ENCODE results near the gene RAB11FIP3.

Gene RAB11FIP3

GRCh38 chr16:379183-379960 is 46.1 kb upstream of the RAB11FIP3 start:
- peak; percentile 94 for DNase-seq (ENCODE audit: low read depth)
- H3K4me3 ChIP-seq (ENCODE audit: low read depth, low read length) = peak overlapping the region; percentile 33
- TF ChIP-seq, protein P1, sequence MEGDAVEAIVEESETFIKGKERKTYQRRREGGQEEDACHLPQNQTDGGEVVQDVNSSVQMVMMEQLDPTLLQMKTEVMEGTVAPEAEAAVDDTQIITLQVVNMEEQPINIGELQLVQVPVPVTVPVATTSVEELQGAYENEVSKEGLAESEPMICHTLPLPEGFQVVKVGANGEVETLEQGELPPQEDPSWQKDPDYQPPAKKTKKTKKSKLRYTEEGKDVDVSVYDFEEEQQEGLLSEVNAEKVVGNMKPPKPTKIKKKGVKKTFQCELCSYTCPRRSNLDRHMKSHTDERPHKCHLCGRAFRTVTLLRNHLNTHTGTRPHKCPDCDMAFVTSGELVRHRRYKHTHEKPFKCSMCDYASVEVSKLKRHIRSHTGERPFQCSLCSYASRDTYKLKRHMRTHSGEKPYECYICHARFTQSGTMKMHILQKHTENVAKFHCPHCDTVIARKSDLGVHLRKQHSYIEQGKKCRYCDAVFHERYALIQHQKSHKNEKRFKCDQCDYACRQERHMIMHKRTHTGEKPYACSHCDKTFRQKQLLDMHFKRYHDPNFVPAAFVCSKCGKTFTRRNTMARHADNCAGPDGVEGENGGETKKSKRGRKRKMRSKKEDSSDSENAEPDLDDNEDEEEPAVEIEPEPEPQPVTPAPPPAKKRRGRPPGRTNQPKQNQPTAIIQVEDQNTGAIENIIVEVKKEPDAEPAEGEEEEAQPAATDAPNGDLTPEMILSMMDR (IDR thresholded peaks at IDR 0.05; ENCODE audit: control insufficient read depth, extremely low read depth, insufficient read depth) = no peak

GRCh38 chr16:379961-380761 is 45.3 kb upstream of the RAB11FIP3 start:
- no peak for DNase-seq (ENCODE audit: low read depth)
- TF ChIP-seq, protein P1 (IDR thresholded peaks at IDR 0.05; ENCODE audit: control insufficient read depth, extremely low read depth, insufficient read depth) = no peak
- peak overlapping the region; percentile 85 for H3K4me3 ChIP-seq (ENCODE audit: low read depth, low read length)

GRCh38 chr16:380762-381011 is 44.8 kb upstream of the RAB11FIP3 start:
- TF ChIP-seq, protein P1 (IDR thresholded peaks at IDR 0.05; ENCODE audit: control insufficient read depth, extremely low read depth, insufficient read depth) = no peak
- no peak for DNase-seq (ENCODE audit: low read depth)

GRCh38 chr16:381012-381788 is 44.2 kb upstream of the RAB11FIP3 start:
- no peak for DNase-seq (ENCODE audit: low read depth)
- H3K4me3 ChIP-seq (ENCODE audit: low read depth, low read length) = peak overlapping the region; percentile 85
- TF ChIP-seq, protein P1 (IDR thresholded peaks at IDR 0.05; ENCODE audit: control insufficient read depth, extremely low read depth, insufficient read depth) = no peak

More at GRCh38 chr16:380762-381011, 44.8 kb upstream of the RAB11FIP3 start:
- peak overlapping the region; percentile 85 for H3K4me3 ChIP-seq (ENCODE audit: low read depth, low read length)

GRCh38 chr16:381789-382717 is 43.4 kb upstream of the RAB11FIP3 start, which contains the start of gene PGAP6:
TSS of gene PGAP6 (minus strand) at chr16:381978. CDS start at chr16:381821, 157 bp downstream.
- TF ChIP-seq, protein P1 (IDR thresholded peaks at IDR 0.05; ENCODE audit: control insufficient read depth, extremely low read depth, insufficient read depth) = no peak
- no peak for DNase-seq (ENCODE audit: low read depth)
- peak within 1 kb of the TSS; percentile 85 for H3K4me3 ChIP-seq (ENCODE audit: low read depth, low read length)

Measured in LNCaP clone FGC (cell line).